Measurements from ENCODE around the gene PAK5.
A peak's percentile ranks its signal among the peaks of the same experiment; 100 is the strongest.

PAK5 gene

DNA sequence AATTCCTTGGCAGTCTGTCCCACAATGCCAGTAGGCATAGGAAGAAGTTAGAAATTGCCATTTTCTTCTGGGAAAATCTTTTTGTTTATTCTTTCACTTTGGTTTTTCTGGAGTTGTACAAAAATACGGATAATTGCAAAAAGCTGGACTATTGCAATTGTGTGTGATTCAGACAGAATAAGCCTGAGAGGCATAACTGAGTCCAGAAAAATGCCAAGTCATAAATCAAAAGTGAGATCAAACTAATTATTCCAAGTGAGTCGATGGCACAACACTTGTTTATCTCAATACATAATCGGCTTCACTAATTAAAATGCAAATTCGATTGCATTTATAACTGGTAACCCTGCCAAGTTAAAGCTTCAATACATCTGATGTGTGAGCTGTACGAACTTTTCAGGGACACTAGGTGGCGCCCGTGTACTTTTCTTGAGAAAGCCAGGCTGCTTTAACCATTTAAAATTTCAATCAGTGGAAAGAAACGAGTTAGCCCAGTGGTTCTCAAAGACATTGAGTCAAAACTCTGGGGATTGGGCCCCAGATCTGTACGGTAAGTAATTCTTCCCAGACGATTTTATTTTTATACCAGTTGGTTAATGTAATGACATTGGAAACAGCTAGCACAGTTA, 221.9 kb downstream of the PAK5 start:
- DNase-seq (ENCODE audit: low read depth in 3 of 3): peak; percentile 6 to 34 (median 13)

- DNase-seq (ENCODE audit: low read depth in 3 of 3): no peak
These were observed 222.4 kb downstream of the PAK5 start for GRCh38 chr20:9616455-9616805.

- DNase-seq (ENCODE audit: low read depth in 3 of 3): no peak
These were observed 223.0 kb downstream of the PAK5 start for GRCh38 chr20:9615766-9616454.

DNA sequence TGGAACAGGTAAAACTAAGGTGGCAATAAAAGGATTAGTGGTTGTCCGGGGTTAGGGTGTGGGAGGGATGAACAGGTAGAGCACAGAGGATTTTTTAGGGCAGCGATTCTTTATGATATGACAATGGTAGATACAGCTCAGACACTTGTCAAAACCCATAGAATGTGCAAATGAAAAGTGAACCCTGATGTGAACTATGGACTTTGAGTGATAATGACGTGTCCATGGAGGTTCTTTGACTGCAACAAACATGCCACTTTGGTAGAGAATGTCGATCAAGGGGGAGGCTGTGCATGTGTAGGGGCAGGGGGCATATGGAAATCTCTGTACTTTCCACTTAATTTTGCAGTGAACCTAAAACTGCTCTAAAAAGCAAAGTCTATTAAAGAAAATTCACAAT, 223.8 kb downstream of the PAK5 start:
- no peak for DNase-seq (ENCODE audit: low read depth in 3 of 3)

DNA sequence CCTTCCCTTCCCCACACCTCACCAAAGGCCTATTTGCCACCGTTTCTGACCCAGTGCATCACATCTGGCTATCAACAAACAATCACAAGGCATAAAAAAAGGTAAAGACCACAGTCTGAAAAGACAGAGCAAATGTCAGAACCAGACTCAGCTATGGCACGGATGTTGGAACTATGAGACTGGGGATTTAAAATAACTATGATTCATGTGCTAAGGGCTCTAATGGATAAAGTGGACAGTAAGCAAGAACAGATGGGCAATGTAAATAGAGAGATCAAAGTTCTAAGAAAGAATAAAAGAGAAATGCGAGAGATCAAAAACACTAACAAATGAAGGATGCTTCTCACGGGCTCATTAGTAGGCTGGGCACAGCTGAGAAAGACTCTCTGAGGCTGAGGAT, 225.0 kb downstream of the PAK5 start:
- DNase-seq (ENCODE audit: low read depth in 3 of 3): no peak

- DNase-seq (ENCODE audit: low read depth in 3 of 3): no peak
These were observed 227.0 kb downstream of the PAK5 start for GRCh38 chr20:9611921-9612320.

GRCh38 chr20:9610665-9611064, 228.2 kb downstream of the PAK5 start:
- DNase-seq (ENCODE audit: low read depth in 3 of 3): no peak

GRCh38 chr20:9609887-9610502, 228.9 kb downstream of the PAK5 start:
- DNase-seq (ENCODE audit: low read depth in 3 of 3): peak in 2 of 3 experiments; percentile 9 to 34

DNA sequence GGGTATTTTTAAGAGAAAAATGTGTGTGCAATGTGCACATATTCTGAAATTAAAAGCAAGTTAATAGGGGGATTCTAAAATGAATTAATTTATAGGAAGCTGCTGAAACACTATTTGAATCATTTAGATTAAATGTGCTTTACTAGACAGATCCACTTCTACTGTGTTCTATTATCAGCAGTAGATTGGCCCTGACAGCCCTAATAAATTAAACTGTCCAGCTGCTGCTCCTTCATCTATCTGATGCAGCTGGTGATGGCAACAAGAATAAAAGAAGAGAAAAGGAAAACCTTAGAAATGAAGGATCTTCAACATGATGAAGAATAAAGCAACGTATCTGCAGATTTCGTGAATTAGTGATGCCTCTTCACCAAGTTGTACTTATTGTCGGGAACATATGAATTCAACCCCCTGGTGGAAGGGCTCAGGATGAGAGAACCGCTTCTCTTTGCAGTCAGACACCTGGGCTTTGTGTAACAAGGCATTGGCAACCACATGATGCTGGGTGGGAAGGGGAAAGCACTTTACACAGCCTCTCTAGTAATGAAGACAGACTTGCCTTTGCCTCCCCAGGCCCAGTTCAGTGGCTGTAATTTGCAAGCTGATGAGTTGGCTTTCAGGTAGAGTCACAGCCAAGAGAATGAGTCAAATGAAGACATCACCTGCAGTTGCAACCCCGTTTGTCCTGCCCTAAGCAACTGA, 230.1 kb downstream of the PAK5 start:
- DNase-seq (ENCODE audit: low read depth in 3 of 3): no peak

DNA sequence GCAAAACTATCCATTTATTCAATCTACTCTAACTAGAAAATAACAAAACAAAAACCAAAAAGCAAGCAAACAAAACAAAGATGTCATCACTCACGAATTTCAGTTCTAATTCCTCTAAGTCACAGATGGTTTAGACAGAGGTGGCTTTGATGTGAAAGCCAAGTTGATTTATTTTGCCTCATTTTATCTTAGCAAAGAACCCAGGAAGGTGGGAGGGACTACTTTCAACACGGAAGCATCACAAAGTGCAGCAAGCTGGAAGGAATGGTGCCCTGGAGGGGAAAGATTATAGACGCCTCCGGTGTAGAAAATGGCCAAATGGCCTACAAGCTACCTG, 236.1 kb downstream of the PAK5 start:
- no peak for DNase-seq (ENCODE audit: low read depth in 3 of 3)

DNA sequence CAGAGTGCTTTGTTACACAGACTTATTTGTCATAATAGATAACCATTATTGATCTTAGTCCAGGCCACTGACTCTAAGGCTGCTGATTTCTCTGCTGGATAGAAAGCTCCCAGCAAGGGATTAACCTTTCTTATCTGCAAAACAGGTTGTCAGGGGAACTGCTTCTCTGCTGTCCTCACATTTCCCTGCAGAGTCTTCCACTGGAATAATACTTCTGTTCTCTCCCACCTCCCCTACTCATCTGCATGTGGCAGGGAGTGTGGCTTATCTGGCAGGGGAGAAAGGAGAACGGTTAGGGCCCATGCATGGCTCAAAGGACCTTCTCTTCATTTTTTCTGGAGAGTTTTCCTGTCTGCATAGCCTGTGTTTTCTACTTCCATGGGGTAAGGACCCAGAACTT, 238.3 kb downstream of the PAK5 start:
- DNase-seq (ENCODE audit: low read depth in 3 of 3): no peak

- DNase-seq (ENCODE audit: low read depth in 3 of 3): no peak
These were observed 241.3 kb downstream of the PAK5 start for GRCh38 chr20:9597547-9597946.

DNA sequence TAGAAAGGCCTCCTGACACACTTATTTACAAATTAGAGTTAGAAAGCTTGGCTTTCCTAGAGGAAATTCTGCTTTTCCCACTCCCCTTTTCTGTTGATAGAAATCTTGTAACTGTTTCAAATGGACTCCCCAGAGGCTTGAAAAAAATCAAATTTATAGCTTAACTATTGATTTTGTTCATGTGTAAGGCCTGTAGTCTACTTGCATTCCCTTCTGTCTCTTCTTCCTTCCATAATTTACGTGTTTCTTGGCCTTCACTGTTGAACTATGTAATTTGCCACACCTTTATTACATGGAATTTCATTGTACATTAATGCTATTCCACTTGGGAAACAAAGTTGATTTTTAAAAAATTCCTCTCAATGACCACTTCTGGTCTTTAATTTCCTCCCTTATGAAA, 243.1 kb downstream of the PAK5 start:
- no peak for DNase-seq (ENCODE audit: low read depth in 3 of 3)

DNA sequence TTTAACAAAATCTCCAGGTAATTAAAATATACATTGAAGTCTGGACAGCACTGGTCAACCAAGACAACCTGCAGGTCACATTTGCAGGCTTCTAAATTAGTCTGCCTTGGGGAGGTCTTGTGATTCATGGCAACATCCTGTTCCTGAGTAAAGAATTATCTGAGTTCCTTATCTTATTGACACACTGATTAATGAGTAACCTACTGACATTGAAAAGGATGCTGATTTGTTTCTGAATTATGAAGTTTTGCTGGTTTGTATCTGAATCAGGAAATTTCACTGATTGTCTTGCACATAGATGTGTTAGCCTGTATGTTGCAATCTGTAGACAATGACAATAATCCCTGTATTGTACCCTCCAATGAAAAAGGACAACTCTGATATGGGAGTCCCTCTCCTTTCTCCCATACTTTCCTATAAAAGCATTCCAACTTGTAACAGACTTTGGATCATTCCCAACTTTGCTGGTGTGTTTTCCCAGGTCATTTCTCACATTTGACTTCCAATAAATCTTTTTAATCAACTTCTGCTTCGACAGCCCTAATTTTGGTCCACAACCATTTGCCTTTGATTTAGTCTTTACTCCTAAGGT, 244.5 kb downstream of the PAK5 start:
- no peak for DNase-seq (ENCODE audit: low read depth in 3 of 3)

GRCh38 chr20:9592419-9592818, 246.5 kb downstream of the PAK5 start:
- DNase-seq (ENCODE audit: low read depth in 3 of 3): no peak

DNA sequence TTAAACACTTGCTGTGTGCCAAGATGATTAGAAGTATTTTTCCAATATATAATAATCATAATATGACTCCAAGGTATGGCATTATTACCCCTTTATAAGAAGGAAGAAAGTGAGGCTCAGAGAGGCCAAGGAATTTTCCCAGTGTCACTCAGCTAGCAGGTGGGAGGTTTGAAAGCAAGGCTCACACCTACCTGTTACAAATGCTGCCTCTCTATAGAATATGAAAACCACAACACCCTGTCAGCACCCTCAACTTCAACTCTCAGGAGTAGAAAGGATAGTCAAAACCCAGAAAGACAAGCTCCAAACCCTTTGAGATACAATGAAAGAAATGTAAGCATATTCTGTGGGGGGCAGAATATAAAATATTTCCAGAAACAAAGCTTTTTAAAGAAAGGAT, 247.8 kb downstream of the PAK5 start:
- no peak for DNase-seq (ENCODE audit: low read depth in 3 of 3)

GRCh38 chr20:9590189-9590588, 248.7 kb downstream of the PAK5 start:
- no peak for DNase-seq (ENCODE audit: low read depth in 3 of 3)

DNA sequence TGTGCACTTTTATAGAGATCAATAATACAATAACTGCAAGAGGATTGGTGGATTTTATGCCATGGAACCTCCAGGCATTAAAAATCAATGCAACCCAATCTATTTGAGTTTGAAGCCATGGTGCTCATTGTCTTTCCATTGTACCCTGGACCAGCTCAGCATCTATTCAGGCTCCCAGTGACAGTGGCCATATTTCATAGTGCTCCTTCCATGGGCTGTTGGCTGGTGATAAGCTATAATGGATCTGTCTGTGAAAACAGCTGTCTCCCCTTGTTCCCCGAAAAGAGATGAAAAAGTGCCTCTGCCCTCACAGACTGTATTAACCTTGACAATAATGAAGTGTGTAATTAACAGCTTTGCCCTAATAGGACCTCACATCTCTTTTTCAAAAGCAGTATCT, 250.2 kb downstream of the PAK5 start:
- no peak for DNase-seq (ENCODE audit: low read depth in 3 of 3)

GRCh38 chr20:9583151-9583550, 255.7 kb downstream of the PAK5 start:
- no peak for DNase-seq (ENCODE audit: low read depth in 3 of 3)

DNA sequence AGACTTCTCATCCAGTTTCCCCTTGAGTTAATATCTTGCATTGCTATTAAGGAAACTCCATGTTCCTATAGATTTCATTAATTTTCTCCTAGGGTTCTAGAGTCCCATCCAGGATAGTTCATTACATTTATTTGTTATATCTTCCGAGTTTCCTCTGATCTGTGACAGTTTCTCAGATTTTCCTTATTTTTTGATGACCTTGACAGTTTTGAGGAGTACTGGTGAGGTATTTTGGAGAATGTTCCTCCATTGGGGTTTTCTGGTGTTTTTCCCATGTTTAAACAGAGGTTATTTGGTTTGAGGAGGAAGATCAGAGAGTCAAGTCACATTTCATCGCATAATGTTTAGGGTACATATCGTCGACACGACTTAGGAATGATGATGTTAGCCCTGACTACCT, 256.7 kb downstream of the PAK5 start:
- DNase-seq (ENCODE audit: low read depth in 3 of 3): no peak

DNA sequence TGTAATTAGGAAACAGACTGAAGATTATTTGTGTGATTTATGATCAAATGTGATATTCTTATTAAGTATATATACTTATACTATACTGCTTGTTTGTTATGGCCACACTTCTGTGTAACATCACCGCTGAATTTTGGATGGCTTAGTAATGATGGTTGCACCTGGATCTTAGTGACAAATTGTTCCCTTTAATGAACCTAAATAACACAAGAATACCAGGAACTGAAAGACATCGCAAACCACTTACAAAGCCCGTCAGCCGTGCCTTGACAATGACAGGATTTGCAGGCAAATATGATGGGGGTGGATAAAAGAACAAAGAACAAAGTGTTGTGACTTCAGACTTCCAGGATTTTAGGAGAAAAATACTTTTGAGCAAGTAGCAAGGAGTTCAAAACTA, 257.4 kb downstream of the PAK5 start:
- no peak for DNase-seq (ENCODE audit: low read depth in 3 of 3)

GRCh38 chr20:9578594-9578993, 260.3 kb downstream of the PAK5 start:
- no peak for DNase-seq (ENCODE audit: low read depth in 3 of 3)

DNA sequence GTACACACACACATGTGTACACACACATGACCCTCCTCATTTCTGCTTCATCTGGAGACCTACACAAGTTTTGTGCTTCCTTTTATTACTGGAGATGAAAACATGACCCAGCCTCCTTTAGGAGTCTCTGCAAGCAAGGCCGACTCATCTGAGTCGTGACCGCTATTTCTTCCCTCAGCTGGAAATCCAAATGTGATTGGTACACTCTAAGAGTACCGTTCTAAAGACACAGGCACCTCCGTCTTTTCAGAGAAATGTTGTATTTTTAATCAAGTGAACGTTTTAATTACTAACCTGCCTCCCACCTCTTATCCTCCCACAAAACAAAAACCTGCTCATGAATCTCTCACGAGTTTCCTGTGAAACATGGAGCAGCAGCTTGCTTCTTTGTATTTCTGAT, 261.5 kb downstream of the PAK5 start:
- DNase-seq (ENCODE audit: low read depth in 3 of 3): no peak

Measured in stimulated activated CD4-positive, alpha-beta T cell treated with anti-CD3 and anti-CD28 coated beads, TNF-alpha, amount 100 ng/mL, for 24 hours (primary cell).